Activated naive CD8-positive, alpha-beta T cell treated with anti-CD3 and anti-CD28 coated beads, Interleukin-2, amount 50 U/mL, for 16 hours (primary cell): ENCODE results near the gene MVB12A.

ENCODE experiments used
- DNase-seq: peaks from one replicate; pipeline ENCODE4 v3.0.0-alpha.2; 2020; ENCODE audit warnings: low read depth, low spot score

MVB12A gene

GRCh38 chr19:17419621-17420474 lies at the start of gene MVB12A:
TSS of gene MVB12A (plus strand) at chr19:17420047. CDS start at chr19:17420136, 89 bp downstream.
- DNase-seq = peak; percentile 89

GRCh38 chr19:17376935-17377600 lies 42.8 kb upstream of the MVB12A start, which contains the start of gene PLVAP:
TSS of gene PLVAP (minus strand) at chr19:17377342. CDS start at chr19:17377288, 54 bp downstream.
- no peak for DNase-seq

- DNase-seq = no peak
Observed at GRCh38 chr19:17378271-17378670, 41.6 kb upstream of the MVB12A start.

- no peak for DNase-seq
Observed at GRCh38 chr19:17379221-17379631, 40.6 kb upstream of the MVB12A start.

- DNase-seq = no peak
Observed at GRCh38 chr19:17380426-17381138, 39.3 kb upstream of the MVB12A start.

GRCh38 chr19:17385878-17386611 lies 33.8 kb upstream of the MVB12A start:
- no peak for DNase-seq

GRCh38 chr19:17389288-17389687 lies 30.6 kb upstream of the MVB12A start:
- DNase-seq = no peak

- no peak for DNase-seq
Observed at GRCh38 chr19:17389957-17390664, 29.7 kb upstream of the MVB12A start.

GRCh38 chr19:17390665-17391370 lies 29.0 kb upstream of the MVB12A start:
- peak; percentile 90 for DNase-seq

GRCh38 chr19:17391371-17392151 lies 28.3 kb upstream of the MVB12A start:
- DNase-seq = no peak

- DNase-seq = no peak
Observed at GRCh38 chr19:17393002-17393401, 26.8 kb upstream of the MVB12A start.

- no peak for DNase-seq
Observed at GRCh38 chr19:17393914-17394313, 25.9 kb upstream of the MVB12A start, which contains the start of gene CCDC194. TSS of gene CCDC194 (minus strand) at chr19:17394196. CDS start at chr19:17394158, 38 bp downstream.

GRCh38 chr19:17394891-17395415 lies 24.9 kb upstream of the MVB12A start:
- DNase-seq = no peak

- DNase-seq = no peak
Observed at GRCh38 chr19:17398902-17399527, 20.8 kb upstream of the MVB12A start.

- no peak for DNase-seq
Observed at GRCh38 chr19:17401628-17402027, 18.2 kb upstream of the MVB12A start.

- DNase-seq = no peak
Observed at GRCh38 chr19:17402982-17403855, 16.6 kb upstream of the MVB12A start.

- DNase-seq = no peak
Observed at GRCh38 chr19:17404015-17404414, 15.8 kb upstream of the MVB12A start.
